GM12878 (cell line): ENCODE results near the gene ATF6B. TPM values are rescaled to one million over a fixed set of nuclear protein-coding genes. Genes with fewer than 3 reads are reported as not detected.

Experiments used
- ATAC-seq: fragments of 200-7000 bp; cut with Tn5 transposase; 3 replicates; pipeline ENCODE4 v1.9.1; 2020; ENCODE audit warnings: mild to moderate bottlenecking, moderate library complexity
- BruUV-seq: library from RNA; stranded (reverse); fragments of 400-500 nt; replicated peaks from 2 replicates; lab custom pipeline; 2021; lab: Mats Ljungman, UMichigan
- CTCF ChIA-PET: fragments of 300-600 bp; sonication (Branson Sonifier 250); formaldehyde crosslinking; extraction: SDS; loops from one replicate; lab custom pipeline; 2021; ENCODE audit warnings: inconsistent platforms; lab: Yijun Ruan, JAX
- POLR2A ChIA-PET: fragments of 350-600 bp; formaldehyde crosslinking; extraction: SDS; loops from one replicate; lab custom pipeline; 2021; ENCODE audit warnings: inconsistent platforms; lab: Charles Lee
- RAD21 ChIA-PET: fragments of 300-600 bp; sonication (Branson Sonifier 250); formaldehyde crosslinking; loops from one replicate; lab custom pipeline; 2023; ENCODE audit warnings: antibody characterized with exemption; ENCODE audit not compliant: unreplicated experiment; lab: Charles Lee
- SMC1A ChIA-PET: fragments of 300-600 bp; sonication (Branson Sonifier 250); formaldehyde crosslinking; loops from one replicate; lab custom pipeline; 2023; ENCODE audit not compliant: unreplicated experiment, uncharacterized antibody; lab: Charles Lee
- DNase-seq: peaks from one replicate; pipeline ENCODE4 v3.0.0-alpha.2; 2011; ENCODE audit warnings: low read depth, low spot score
- FAIRE-seq: peaks from 3 replicates; lab custom pipeline; 2011; peaks lifted over from hg19 to GRCh38; lab: Jason Lieb, UNC
- H2AFZ ChIP-seq: 2 replicates; pipeline ENCODE4 v1.6.0; 2011; ENCODE audit warnings: low read depth, low read length, control low read depth; ENCODE audit not compliant: control insufficient read depth
- H3K27ac ChIP-seq: 2 replicates; pipeline ENCODE4 v1.5.1; 2011; ENCODE audit warnings: control low read depth; ENCODE audit not compliant: control insufficient read depth, insufficient read depth
- H3K27me3 ChIP-seq, 2 experiments: replicated peaks in 1 of 2; 2 replicates each; pipeline versions ENCODE4 v1.6.0 to v1.6.1; 2011; ENCODE audit warnings: low read length in 1 of 2; ENCODE audit not compliant: control insufficient read depth in 2 of 2, insufficient read depth in 2 of 2
- H3K36me3 ChIP-seq, 2 experiments: 2 replicates each; pipeline ENCODE4 v1.5.1; 2011; ENCODE audit warnings: low read length in 1 of 2; ENCODE audit not compliant: control insufficient read depth in 2 of 2, insufficient read depth in 2 of 2
- H3K4me1 ChIP-seq: 2 replicates; pipeline ENCODE4 v1.6.1; 2011; ENCODE audit warnings: mild to moderate bottlenecking, low read length, moderate library complexity, mixed read lengths; ENCODE audit not compliant: control insufficient read depth, insufficient read depth
- H3K4me2 ChIP-seq: 2 replicates; pipeline ENCODE4 v1.6.0; 2011; ENCODE audit warnings: control low read depth; ENCODE audit not compliant: control insufficient read depth, insufficient read depth
- H3K4me3 ChIP-seq: fragments of 200-600 bp; sonication (generic); 2 replicates; pipeline ENCODE4 v1.5.1; 2016
- H3K79me2 ChIP-seq: 2 replicates; pipeline ENCODE4 v1.6.0; 2011; ENCODE audit warnings: low read length; ENCODE audit not compliant: control insufficient read depth, insufficient read depth
- H3K9ac ChIP-seq: 2 replicates; pipeline ENCODE4 v1.8.0; 2011; ENCODE audit warnings: low read length, control low read depth, mixed read lengths; ENCODE audit not compliant: control insufficient read depth, insufficient read depth
- H3K9me3 ChIP-seq: replicated peaks from 3 replicates; pipeline ENCODE4 v1.5.1; 2011; ENCODE audit warnings: mild to moderate bottlenecking, low read length; ENCODE audit not compliant: control insufficient read depth, insufficient read depth
- H4K20me1 ChIP-seq: 2 replicates; pipeline ENCODE4 v1.6.0; 2011; ENCODE audit not compliant: control insufficient read depth, insufficient read depth
- ETV6 ChIP-seq, 2 experiments: fragments of 450-650 bp in 1 of 2; IDR thresholded peaks in 1 of 2; conservative IDR thresholded peaks in 1 of 2; 2 replicates each; pipeline ENCODE4 v1.6.1; 2014; ENCODE audit warnings: antibody characterized with exemption in 1 of 2, borderline replicate concordance in 1 of 2, low read depth in 1 of 2, mild to moderate bottlenecking in 1 of 2, moderate library complexity in 1 of 2
- HDGF ChIP-seq: fragments of 450-650 bp; IDR thresholded peaks from 2 replicates; pipeline ENCODE4 v1.6.1; 2016; ENCODE audit warnings: antibody characterized with exemption
- LARP7 ChIP-seq: fragments of 450-650 bp; IDR thresholded peaks from 2 replicates; pipeline ENCODE4 v1.6.1; 2017; ENCODE audit warnings: mild to moderate bottlenecking
- POLR2A ChIP-seq: IDR thresholded peaks from 2 replicates; pipeline ENCODE4 v1.6.1; 2011; ENCODE audit warnings: low read depth, mild to moderate bottlenecking, low read length
- POLR2AphosphoS5 ChIP-seq: IDR thresholded peaks from 2 replicates; pipeline ENCODE4 v1.6.1; 2011; ENCODE audit warnings: mild to moderate bottlenecking, low read length, inconsistent platforms
- RAD21 ChIP-seq: IDR thresholded peaks from 2 replicates; pipeline ENCODE4 v1.6.1; 2011; ENCODE audit warnings: mild to moderate bottlenecking, low read depth, low read length, moderate library complexity; ENCODE audit not compliant: insufficient read depth
- RB1 ChIP-seq: fragments of 450-650 bp; formaldehyde crosslinking; IDR thresholded peaks from 2 replicates; pipeline ENCODE4 v1.6.1; 2017; ENCODE audit warnings: mild to moderate bottlenecking, borderline replicate concordance
- SMARCA5 ChIP-seq: fragments of 450-650 bp; IDR thresholded peaks from 2 replicates; pipeline ENCODE4 v1.6.1; 2017; ENCODE audit warnings: mild to moderate bottlenecking
- SMC3 ChIP-seq: IDR thresholded peaks from 2 replicates; pipeline ENCODE4 v1.6.1; 2011; ENCODE audit warnings: low read length, improper control_type of control experiment, borderline replicate concordance
- SRF ChIP-seq, 2 experiments: IDR thresholded peaks; 2 replicates each; pipeline ENCODE4 v1.6.1; 2011; ENCODE audit warnings: low read depth in 2 of 2, low read length in 2 of 2, mild to moderate bottlenecking in 1 of 2, moderate library complexity in 1 of 2
- WRNIP1 ChIP-seq: IDR thresholded peaks from 2 replicates; pipeline ENCODE4 v1.6.1; 2011; ENCODE audit warnings: low read depth, low read length, improper control_type of control experiment, borderline replicate concordance
- YY1 ChIP-seq: IDR thresholded peaks from 2 replicates; pipeline ENCODE4 v1.6.1; 2011; ENCODE audit warnings: low read depth, mild to moderate bottlenecking, low read length
- ZNF622 ChIP-seq: fragments of 450-650 bp; IDR thresholded peaks from 2 replicates; pipeline ENCODE4 v1.6.1; 2017; ENCODE audit warnings: mild to moderate bottlenecking, inconsistent platforms
- WGBS: methylation state at CpG from one replicate; pipeline ENCODE4 v1.1.6; 2016; ENCODE audit warnings: low lambda C conversion rate; ENCODE audit not compliant: insufficient replicate concordance, insufficient coverage; ENCODE audit errors: missing lambda C conversion rate; 5-methylcytosine and 5-hydroxymethylcytosine counted together
- in situ Hi-C: fragments of 300-500 bp; cut with MboI; formaldehyde crosslinking; loops from 9 replicates; pipeline ENCODE4 v1.14.3; 2018; ENCODE audit warnings: mixed read lengths
- intact Hi-C: fragments of 100-400 bp; cut with micrococcal nuclease; formaldehyde crosslinking; loops from one replicate; pipeline ENCODE4 v1.14.2; 2022; ENCODE audit not compliant: unreplicated experiment
- polyA plus RNA-seq, 11 experiments: library from polyadenylated mRNA; depleted of rRNA in 4 of 11; unstranded in 6 of 11; stranded (reverse) in 5 of 11; fragments of >200 nt; fragmentation: Nextera tagmentation in 4 of 11; fragmentation: Illumina TruSeq in 1 of 11; extraction: Ambion mirVana in 4 of 11; extraction: Trizol in 1 of 11; gene quantifications; 1 replicate in 1 of 11; 2 replicates in 10 of 11; pipeline versions ENCODE4 v1.2.1 to v1.2.3, GENCODE V29; 2011 to 2016; ENCODE audit warnings: inconsistent platforms in 2 of 11, missing spikeins in 2 of 11, low read depth in 1 of 11
- total RNA-seq, 4 experiments: library from RNA; depleted of rRNA in 3 of 4; stranded (reverse); fragments of >200 nt in 3 of 4; fragmentation: Illumina TruSeq in 1 of 4; extraction: Trizol in 1 of 4; gene quantifications; 2 replicates each; pipeline versions ENCODE4 v1.2.1 to v1.2.3, GENCODE V29; 2013 to 2021
- TF ChIP-seq, protein P1 (sequence below), 3 experiments: IDR thresholded peaks in 2 of 3; conservative IDR thresholded peaks in 1 of 3; 2 replicates each; pipeline ENCODE4 v1.5.1; 2011; ENCODE audit warnings: low read depth in 3 of 3, low read length in 3 of 3, mild to moderate bottlenecking in 3 of 3, control low read depth in 2 of 3, moderate library complexity in 2 of 3, inconsistent platforms in 1 of 3, mixed read lengths in 1 of 3; ENCODE audit not compliant: control insufficient read depth in 2 of 3, insufficient read depth in 1 of 3; ENCODE audit errors: extremely low read depth in 1 of 3

The ATF6B gene
- total and polyA plus RNA-seq, 10 of the 15 experiments (the other 5 are each of a cell fraction or from before 2014, with no cell fraction given) = 13.6 to 83.9 (median 44.0) TPM

DNA sequence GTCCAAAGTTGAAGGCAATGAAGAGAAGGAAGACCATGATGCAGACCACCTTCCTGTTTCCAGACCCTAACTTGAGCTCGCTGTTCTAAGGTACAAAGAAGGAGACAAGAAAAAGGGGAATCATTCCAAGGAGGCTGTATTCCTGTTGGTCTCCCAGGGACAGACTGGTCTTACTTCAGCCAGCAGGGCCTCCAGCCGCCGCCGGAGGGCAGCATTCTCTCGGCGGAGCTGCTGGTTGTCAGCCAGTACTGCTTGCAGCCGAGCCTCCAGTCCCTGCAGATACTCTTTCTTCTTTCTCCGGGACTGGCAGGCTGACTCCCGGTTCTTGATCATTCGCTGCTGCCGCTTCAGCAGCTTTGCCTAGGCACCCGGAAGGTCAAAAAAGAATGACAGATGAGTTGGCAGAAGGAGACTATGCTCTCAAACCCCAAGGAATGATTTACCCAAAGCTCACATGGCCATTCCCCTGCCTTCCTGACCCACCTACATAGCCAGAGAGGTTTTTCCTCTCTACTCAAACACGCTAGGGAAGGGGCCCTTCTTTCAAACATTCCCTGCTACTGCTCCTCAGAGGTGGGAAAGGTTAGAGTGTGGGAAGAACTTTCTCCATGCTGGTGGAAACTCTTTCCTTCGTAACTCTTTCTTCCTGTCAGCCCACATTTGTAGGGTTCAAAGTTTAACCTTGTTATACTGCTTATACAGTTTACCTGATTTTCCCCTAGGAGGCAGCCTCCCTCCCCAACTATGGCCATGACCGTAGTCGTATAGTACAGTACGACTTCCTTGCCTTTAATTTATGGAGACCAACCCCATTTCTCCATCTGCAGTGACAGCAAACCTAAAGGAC, 9.0 kb downstream of the ATF6B start:
- no peaks in the 10 kb centered on the region for H3K79me2 ChIP-seq
- FAIRE-seq (peak; percentile 84), DNase-seq (peak; percentile 24), ATAC-seq (peak; percentile 99)
- H3K27ac ChIP-seq = no peak overlapping the region
- no TSS peak for BruUV-seq
- H4K20me1 ChIP-seq = no peaks in the 10 kb centered on the region; the same call in 1 of the 2 replicates
- no peak overlapping the region for H3K9ac ChIP-seq
- no peak overlapping the region for H3K4me3 ChIP-seq
- H3K36me3 ChIP-seq = peaks cover 11 to 27% of the 10 kb centered on the region in 2 experiments
- ChIA-PET POLR2A (interaction anchor here (1.0 to 1.3 kb wide), 3 partner anchors 58 to 77 kb away, joined by 3 to 5 read pairs (median 3); partner anchors contain the start of gene GPSM3), CTCF (interaction anchor here (0.6 to 3.3 kb wide), 19 partner anchors 9 to 667 kb away, joined by 3 to 48 read pairs (median 4); partner anchors contain the start of genes AGPAT1, ATF6B, C2 and FKBPL), SMC1A (interaction anchor here (0.6 to 1.8 kb wide), 6 partner anchors 9 to 667 kb away, joined by 3 to 8 read pairs (median 3); partner anchors contain the start of genes ATF6B and EGFL8)
- no peak overlapping the region for H3K4me2 ChIP-seq
- H3K4me1 ChIP-seq = no peaks in the 10 kb centered on the region
- in situ Hi-C loops = no loop called here
- TF ChIP-seq WRNIP1 = no peak
- TF ChIP-seq RAD21 = peak; percentile 73
- TF ChIP-seq LARP7 = no peak
- no peak for TF ChIP-seq HDGF
- no peak; the same call in 1 of the 2 replicates for TF ChIP-seq POLR2A
- no peak for TF ChIP-seq SRF (IDR thresholded peaks at IDR 0.05; ENCODE audit: low read depth in 2 of 2, low read length in 2 of 2)
- no peak; the same call in 1 of the 2 replicates for TF ChIP-seq POLR2AphosphoS5
- no peak for TF ChIP-seq ZNF622
- TF ChIP-seq, protein P1, sequence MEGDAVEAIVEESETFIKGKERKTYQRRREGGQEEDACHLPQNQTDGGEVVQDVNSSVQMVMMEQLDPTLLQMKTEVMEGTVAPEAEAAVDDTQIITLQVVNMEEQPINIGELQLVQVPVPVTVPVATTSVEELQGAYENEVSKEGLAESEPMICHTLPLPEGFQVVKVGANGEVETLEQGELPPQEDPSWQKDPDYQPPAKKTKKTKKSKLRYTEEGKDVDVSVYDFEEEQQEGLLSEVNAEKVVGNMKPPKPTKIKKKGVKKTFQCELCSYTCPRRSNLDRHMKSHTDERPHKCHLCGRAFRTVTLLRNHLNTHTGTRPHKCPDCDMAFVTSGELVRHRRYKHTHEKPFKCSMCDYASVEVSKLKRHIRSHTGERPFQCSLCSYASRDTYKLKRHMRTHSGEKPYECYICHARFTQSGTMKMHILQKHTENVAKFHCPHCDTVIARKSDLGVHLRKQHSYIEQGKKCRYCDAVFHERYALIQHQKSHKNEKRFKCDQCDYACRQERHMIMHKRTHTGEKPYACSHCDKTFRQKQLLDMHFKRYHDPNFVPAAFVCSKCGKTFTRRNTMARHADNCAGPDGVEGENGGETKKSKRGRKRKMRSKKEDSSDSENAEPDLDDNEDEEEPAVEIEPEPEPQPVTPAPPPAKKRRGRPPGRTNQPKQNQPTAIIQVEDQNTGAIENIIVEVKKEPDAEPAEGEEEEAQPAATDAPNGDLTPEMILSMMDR (IDR thresholded peaks at IDR 0.05 in 2 of 3, conservative IDR thresholded peaks at IDR 0.05 in 1 of 3; ENCODE audit: control insufficient read depth in 2 of 3, extremely low read depth in 1 of 3, insufficient read depth in 1 of 3, low read depth in 3 of 3, low read length in 3 of 3) = peak; percentile 93 to 96 (median 95)
- TF ChIP-seq RB1 = no peak; the same call in 1 of the 2 replicates
- 0 out of 2 replicates have a peak, but pooled peaks have one; percentile 53 for TF ChIP-seq YY1
- peak; percentile 76; the same call in 1 of the 2 replicates for TF ChIP-seq SMARCA5
- TF ChIP-seq SMC3 = peak; percentile 81
- TF ChIP-seq ETV6 (conservative IDR thresholded peaks at IDR 0.05 in 1 of 2, IDR thresholded peaks at IDR 0.05 in 1 of 2; ENCODE audit: borderline replicate concordance in 1 of 2, low read depth in 1 of 2) = no peak
- TF ChIP-seq, all 136 proteins: peak for 5
- RAD21 ChIA-PET = interaction anchor here (0.7 to 1.8 kb wide), 4 partner anchors 9 to 79 kb away, joined by 3 to 6 read pairs (median 4); partner anchors contain the start of gene ATF6B
- 26% methylated on average over 17 of the region's 17 CpGs for WGBS
- Histone ChIP-seq H3K9me3 (no peaks in the 10 kb centered on the region), H3K27me3 (no peaks in the 10 kb centered on the region), H2AFZ (no peak overlapping the region)
- intact Hi-C loops = loop anchor here (1.0 to 10.0 kb wide), 5 partner anchors 36 to 666 kb away; partner anchors contain the start of genes AGPAT1 and PPT2
